Natural killer cell (primary cell): ENCODE measurements around the gene MARCHF4. TPM values are rescaled to one million over a fixed set of nuclear protein-coding genes. Genes with fewer than 3 reads are reported as not detected.

ENCODE experiments used
- ATAC-seq, 3 donors: fragments of 150-1000 bp in 2 of 3; fragments of 200-7000 bp in 1 of 3; cut with Tn5 transposase; 1 replicate in 1 of 3; 2 replicates in 2 of 3; pipeline ENCODE4 v1.10.0; 2021; ENCODE audit warnings: mild to moderate bottlenecking in 2 of 3, moderate library complexity in 2 of 3
- DNase-seq, 2 donors: peaks; one replicate each; pipeline versions ENCODE4 v3.0.0 to v3.0.0-alpha.2; 2013 to 2021; ENCODE audit warnings: mixed read lengths in 1 of 2
- H3K27ac ChIP-seq: one replicate; pipeline ENCODE4 v1.5.1; 2013; ENCODE audit warnings: mild to moderate bottlenecking, low read length
- H3K27me3 ChIP-seq: one replicate; pipeline ENCODE4 v1.6.1; 2013; ENCODE audit warnings: low read length; ENCODE audit not compliant: control insufficient read depth, insufficient read depth
- H3K36me3 ChIP-seq: one replicate; pipeline ENCODE4 v1.6.1; 2013; ENCODE audit warnings: low read length; ENCODE audit not compliant: control insufficient read depth, insufficient read depth
- H3K4me1 ChIP-seq: one replicate; pipeline ENCODE4 v1.6.1; 2013; ENCODE audit warnings: low read length; ENCODE audit not compliant: control insufficient read depth, insufficient read depth
- H3K4me3 ChIP-seq: one replicate; pipeline ENCODE4 v1.5.1; 2013; ENCODE audit warnings: low read length
- H3K9me3 ChIP-seq: one replicate; pipeline ENCODE4 v1.6.1; 2013; ENCODE audit warnings: low read length; ENCODE audit not compliant: control insufficient read depth, insufficient read depth
- H3K27ac Mint-ChIP-seq, 2 donors: one replicate each; pipeline ENCODE4 v1.8.0; 2022; ENCODE audit warnings: mild to moderate bottlenecking in 2 of 2, mixed read lengths in 2 of 2, moderate library complexity in 1 of 2
- H3K27me3 Mint-ChIP-seq, 2 donors: one replicate each; pipeline ENCODE4 v1.8.0; 2022; ENCODE audit warnings: low read depth in 2 of 2, mixed read lengths in 2 of 2
- H3K36me3 Mint-ChIP-seq: one replicate; pipeline ENCODE4 v1.8.0; 2022; ENCODE audit warnings: mixed read lengths
- H3K4me1 Mint-ChIP-seq, 2 donors: one replicate each; pipeline ENCODE4 v1.8.0; 2022; ENCODE audit warnings: mixed read lengths in 2 of 2
- H3K4me3 Mint-ChIP-seq: one replicate; pipeline ENCODE4 v1.8.0; 2022; ENCODE audit warnings: mild to moderate bottlenecking, moderate library complexity, mixed read lengths
- H3K9me3 Mint-ChIP-seq, 2 donors: one replicate each; pipeline ENCODE4 v1.8.0; 2022; ENCODE audit warnings: mixed read lengths in 2 of 2
- CTCF ChIP-seq: fragments of 200-600 bp; IDR thresholded peaks from one replicate; pipeline ENCODE4 v1.8.0; 2022; ENCODE audit warnings: antibody characterized with exemption
- WGBS: methylation state at CpG from one replicate; pipeline ENCODE4 v1.1.7; 2013; ENCODE audit warnings: missing lambda C conversion rate; ENCODE audit not compliant: insufficient coverage; 5-methylcytosine and 5-hydroxymethylcytosine counted together
- intact Hi-C: fragments of 100-400 bp; cut with micrococcal nuclease; formaldehyde crosslinking; loops from one replicate; pipeline ENCODE4 v1.14.2; 2022
- total RNA-seq, 4 donors: library from RNA; stranded (reverse); fragments of 120-200 nt in 1 of 4; gene quantifications; one replicate each; pipeline versions ENCODE4 v1.2.3 to v1.2.4, GENCODE V29; 2013 to 2022

The MARCHF4 gene
- total RNA-seq, 3 donors from 2014 or later (not counting 1 experiment from before 2014, with no cell fraction given) = not detected

- H3K36me3 ChIP-seq = no peaks in the 10 kb centered on the region
- Mint-ChIP-seq H3K4me1 (peaks cover 67 to 76% of the 10 kb centered on the region in 2 donors), H3K27ac (peak overlapping the region; percentile 86 to 95), H3K4me3 (peak overlapping the region; percentile 53), H3K27me3 (no peaks in the 10 kb centered on the region), H3K9me3 (no peaks in the 10 kb centered on the region), H3K36me3 (no peaks in the 10 kb centered on the region)
- H3K4me1 ChIP-seq = peaks cover 53% of the 10 kb centered on the region
- no peak for TF ChIP-seq CTCF
- ATAC-seq (no peak), DNase-seq (peak in 1 of 2 donors; percentile 28)
- no peaks in the 10 kb centered on the region for H3K27me3 ChIP-seq
- H3K4me3 ChIP-seq = no peak overlapping the region
- intact Hi-C loops = no loop called here
- peak overlapping the region; percentile 63 for H3K27ac ChIP-seq
- H3K9me3 ChIP-seq = no peaks in the 10 kb centered on the region
- WGBS = 41% methylated on average over 3 of the region's 3 CpGs
Measured at GRCh38 chr2:216349366-216349765, 22.9 kb downstream of the MARCHF4 start.

DNA sequence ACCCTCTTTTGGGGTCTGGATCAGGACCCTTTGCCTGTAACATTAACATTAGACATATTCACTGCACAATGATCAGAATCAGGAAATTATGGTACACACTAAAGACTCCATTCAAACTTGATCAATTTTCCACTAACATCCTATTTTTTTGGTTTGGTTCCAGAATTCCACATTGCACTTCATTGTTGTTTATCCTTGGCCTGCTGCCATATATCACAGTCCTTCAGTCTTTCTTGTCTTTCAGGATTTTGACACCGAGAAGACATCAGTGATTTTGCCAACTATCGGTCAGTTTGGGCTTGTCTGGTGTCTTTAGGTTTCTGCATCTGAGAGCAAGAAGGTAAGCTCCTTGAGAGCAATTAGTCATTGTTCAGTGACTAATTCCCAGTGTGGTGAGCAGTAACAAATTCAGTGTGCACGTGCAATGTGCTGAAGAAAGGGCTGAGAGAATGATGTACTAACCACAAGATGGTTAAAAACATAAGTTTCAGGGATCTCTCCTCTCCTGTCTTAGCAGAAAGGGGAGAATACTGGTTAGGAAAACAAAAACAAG is 23.5 kb downstream of the MARCHF4 start:
- no peaks in the 10 kb centered on the region for H3K27me3 Mint-ChIP-seq
- ATAC-seq = no peak
- Histone ChIP-seq H3K27me3 (no peaks in the 10 kb centered on the region), H3K27ac (peak overlapping the region; percentile 63), H3K9me3 (no peaks in the 10 kb centered on the region), H3K4me3 (no peak overlapping the region), H3K4me1 (peaks cover 48% of the 10 kb centered on the region), H3K36me3 (no peaks in the 10 kb centered on the region)
- 44% methylated on average over 3 of the region's 3 CpGs for WGBS
- no peaks in the 10 kb centered on the region for H3K9me3 Mint-ChIP-seq
- H3K4me1 Mint-ChIP-seq = peaks cover 61 to 73% of the 10 kb centered on the region in 2 donors
- TF ChIP-seq CTCF = no peak
- H3K36me3 Mint-ChIP-seq = no peaks in the 10 kb centered on the region
- intact Hi-C loops = no loop called here
- no peak for DNase-seq
- H3K4me3 Mint-ChIP-seq = peak overlapping the region; percentile 53
- H3K27ac Mint-ChIP-seq = peak overlapping the region; percentile 86 to 95

- Mint-ChIP-seq H3K27ac (peak overlapping the region; percentile 4 to 9), H3K36me3 (no peaks in the 10 kb centered on the region), H3K27me3 (no peaks in the 10 kb centered on the region), H3K4me3 (no peak overlapping the region), H3K9me3 (no peaks in the 10 kb centered on the region), H3K4me1 (peaks cover 41 to 52% of the 10 kb centered on the region in 2 donors)
- DNase-seq = peak in 1 of 2 donors; percentile 26
- H3K27ac ChIP-seq = no peak overlapping the region
- no peaks in the 10 kb centered on the region for H3K27me3 ChIP-seq
- H3K4me1 ChIP-seq = peaks cover 31% of the 10 kb centered on the region
- no peaks in the 10 kb centered on the region for H3K9me3 ChIP-seq
- TF ChIP-seq CTCF = no peak
- WGBS = 40% methylated on average over 1 of the region's 3 CpGs
- H3K36me3 ChIP-seq = no peaks in the 10 kb centered on the region
- intact Hi-C loops = no loop called here
- no peak for ATAC-seq
- no peak overlapping the region for H3K4me3 ChIP-seq
Measured at GRCh38 chr2:216346781-216347180, 25.5 kb downstream of the MARCHF4 start.

DNA sequence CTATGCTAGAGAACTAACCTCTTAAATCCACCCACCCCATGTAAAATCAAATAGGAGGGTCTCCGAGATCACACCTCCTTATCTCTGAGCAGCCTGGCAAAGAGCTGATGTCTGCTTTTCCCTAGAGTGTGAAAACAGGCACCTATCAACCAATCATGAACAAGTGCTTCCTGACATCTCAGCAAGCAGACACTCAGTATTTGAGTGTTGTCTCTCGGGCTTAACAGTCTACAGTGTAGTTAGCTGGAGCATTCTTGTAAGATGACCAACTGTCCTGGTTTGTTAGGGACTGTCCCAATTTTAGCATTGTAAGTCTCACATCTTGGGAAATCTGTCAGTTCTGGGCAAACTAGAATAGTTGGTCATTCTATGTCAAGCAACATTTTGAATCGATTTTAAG is 26.4 kb downstream of the MARCHF4 start:
- peaks cover 36 to 49% of the 10 kb centered on the region in 2 donors for H3K4me1 Mint-ChIP-seq
- TF ChIP-seq CTCF = no peak

More for the DNA sequence above, 26.4 kb downstream of the MARCHF4 start:
- Histone ChIP-seq H3K27ac (no peak overlapping the region), H3K4me3 (no peak overlapping the region), H3K27me3 (no peaks in the 10 kb centered on the region), H3K4me1 (peaks cover 22% of the 10 kb centered on the region), H3K36me3 (no peaks in the 10 kb centered on the region), H3K9me3 (no peaks in the 10 kb centered on the region)
- WGBS = 84% methylated on average over 3 of the region's 3 CpGs
- intact Hi-C loops = no loop called here
- H3K9me3 Mint-ChIP-seq = no peaks in the 10 kb centered on the region
- no peak overlapping the region for H3K4me3 Mint-ChIP-seq
- DNase-seq = no peak
- no peaks in the 10 kb centered on the region for H3K36me3 Mint-ChIP-seq
- no peak for ATAC-seq
- no peaks in the 10 kb centered on the region for H3K27me3 Mint-ChIP-seq
- H3K27ac Mint-ChIP-seq = peak overlapping the region in 1 of 2 donors; percentile 9
